GM18861 (cell line): ENCODE measurements around the gene ASIC3.

Experiments used
- ATAC-seq: cut with Tn5 transposase; IDR thresholded peaks from one replicate; pipeline ENCODE4 v1.9.1; 2021; ENCODE audit not compliant: unreplicated experiment

Gene ASIC3

DNA sequence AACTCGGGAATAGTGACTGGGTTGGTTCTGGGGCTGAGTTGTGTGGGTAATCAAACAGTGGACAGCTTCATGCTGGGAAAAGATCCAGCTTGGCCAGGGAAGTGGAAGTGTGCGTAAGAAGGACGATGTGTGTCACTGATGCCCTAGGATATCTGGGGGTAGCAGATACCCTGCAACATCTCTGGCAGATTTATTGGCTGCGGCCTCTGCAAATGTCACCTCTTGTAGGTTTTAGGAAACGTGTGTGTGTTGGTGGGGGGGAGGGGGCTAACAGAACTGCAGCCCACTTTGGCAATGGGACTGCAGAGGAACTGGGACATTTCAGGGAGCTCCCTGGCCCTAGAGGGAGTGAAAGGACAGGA lies 37.0 kb downstream of the ASIC3 start:
- no peak for ATAC-seq

DNA sequence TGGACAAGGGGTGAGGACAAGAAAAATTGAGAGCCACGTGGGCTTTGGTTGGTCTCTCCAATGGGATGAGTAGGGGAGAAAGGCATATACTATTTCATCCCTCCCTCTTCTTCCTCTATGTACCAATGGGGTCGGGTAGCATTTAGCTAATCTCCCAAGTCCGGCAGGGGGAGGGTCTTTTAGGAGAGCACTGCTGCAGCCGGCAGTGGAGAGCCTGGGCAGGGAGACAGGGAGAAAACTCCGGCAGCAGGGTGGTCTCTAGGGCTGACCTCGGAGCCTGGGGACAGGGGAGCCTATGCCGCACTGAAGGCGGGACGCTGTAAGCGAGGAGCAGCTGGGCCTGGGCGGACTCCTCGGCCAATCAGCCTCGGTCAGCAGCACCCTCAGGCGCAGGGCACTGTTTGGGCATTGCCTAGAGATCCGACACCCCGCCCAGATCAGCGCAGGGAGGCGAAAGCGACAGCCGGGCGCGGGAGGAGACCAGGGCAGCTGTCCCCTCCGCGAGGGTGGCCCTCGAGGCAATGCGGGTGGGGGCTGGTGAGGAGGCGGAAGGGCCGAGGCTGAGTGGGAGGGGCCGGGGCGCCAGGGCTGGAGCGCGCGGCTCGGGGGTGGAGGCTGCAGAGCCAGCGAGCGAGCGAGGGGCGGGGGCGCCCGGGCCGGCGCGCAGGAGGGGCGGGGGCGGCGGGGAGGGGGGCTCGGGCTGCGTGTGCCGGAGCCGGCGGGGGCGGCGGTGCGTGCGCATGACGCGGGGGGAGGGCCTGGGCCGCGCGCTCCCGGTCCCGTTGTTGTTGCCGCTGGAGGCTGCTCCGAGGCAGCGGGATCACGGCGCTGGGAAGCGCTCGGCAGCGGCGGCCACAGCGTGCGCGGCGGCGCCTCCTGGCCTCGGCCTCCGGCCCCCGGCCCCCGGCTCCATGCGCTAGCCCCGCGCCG lies 37.6 kb downstream of the ASIC3 start, which contains the start of gene AGAP3:
Gene AGAP3 (plus strand): TSS at position 785 of the 930 bp plus-strand sequence. CDS start 267 bp downstream, outside the sequence.
- ATAC-seq, result peak; percentile 29

DNA sequence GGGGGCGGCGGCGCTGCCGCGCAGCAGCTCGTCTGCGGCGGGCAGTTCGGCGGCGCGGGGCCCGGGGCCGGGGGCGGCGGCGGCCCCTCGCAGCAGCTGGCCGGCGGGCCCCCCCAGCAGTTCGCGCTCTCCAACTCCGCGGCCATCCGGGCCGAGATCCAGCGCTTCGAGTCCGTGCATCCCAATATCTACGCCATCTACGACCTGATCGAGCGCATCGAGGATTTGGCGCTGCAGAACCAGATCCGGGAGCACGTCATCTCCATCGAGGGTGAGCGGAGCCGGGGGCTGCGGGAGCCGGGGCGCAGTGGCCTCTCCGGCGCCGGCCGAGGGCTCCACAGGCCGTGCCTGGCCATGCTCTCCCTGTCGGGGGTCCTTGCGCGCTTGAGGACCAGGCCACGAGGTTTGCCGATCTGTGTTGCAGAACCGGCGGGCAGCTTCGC lies 38.5 kb downstream of the ASIC3 start:
- ATAC-seq, result no peak

DNA sequence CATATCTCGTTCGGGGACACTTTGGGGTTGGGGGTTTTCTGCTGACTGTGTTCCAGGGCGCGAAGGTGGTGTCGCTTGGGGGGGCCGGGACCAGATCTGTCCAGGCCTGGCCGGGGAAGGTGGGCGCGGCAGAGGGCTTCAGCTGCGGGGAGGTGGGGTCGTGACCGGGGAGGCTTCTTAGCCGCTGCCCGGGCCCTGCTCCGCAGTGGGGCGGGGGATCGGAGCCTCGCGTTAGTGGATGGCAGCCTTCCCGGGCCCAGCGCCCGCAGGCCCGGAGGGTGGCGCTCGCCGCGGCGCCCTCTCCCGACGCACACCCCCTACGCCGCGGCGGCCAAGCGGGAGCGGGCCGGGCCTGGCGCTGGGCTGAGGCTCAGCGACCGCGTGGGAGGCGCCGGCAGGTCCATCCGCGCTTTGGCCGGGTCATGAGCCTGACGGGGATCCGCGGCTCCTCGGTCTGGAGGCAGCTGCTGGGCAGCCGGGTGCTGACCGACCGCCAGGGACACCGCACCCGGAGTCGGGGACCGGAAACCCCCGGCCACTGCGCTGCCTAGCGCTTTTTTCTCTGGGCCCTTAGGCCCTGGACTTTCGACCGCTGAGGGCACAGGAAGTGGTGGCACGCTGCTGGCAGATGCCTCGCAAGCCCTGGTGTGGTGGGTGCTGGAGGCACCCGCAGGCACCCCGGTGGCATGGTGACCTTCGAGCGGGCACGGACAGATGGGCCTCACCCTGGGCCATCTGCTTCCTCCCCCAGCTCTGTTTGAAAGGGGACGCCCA lies 39.1 kb downstream of the ASIC3 start:
- peak; percentile 30 for ATAC-seq

DNA sequence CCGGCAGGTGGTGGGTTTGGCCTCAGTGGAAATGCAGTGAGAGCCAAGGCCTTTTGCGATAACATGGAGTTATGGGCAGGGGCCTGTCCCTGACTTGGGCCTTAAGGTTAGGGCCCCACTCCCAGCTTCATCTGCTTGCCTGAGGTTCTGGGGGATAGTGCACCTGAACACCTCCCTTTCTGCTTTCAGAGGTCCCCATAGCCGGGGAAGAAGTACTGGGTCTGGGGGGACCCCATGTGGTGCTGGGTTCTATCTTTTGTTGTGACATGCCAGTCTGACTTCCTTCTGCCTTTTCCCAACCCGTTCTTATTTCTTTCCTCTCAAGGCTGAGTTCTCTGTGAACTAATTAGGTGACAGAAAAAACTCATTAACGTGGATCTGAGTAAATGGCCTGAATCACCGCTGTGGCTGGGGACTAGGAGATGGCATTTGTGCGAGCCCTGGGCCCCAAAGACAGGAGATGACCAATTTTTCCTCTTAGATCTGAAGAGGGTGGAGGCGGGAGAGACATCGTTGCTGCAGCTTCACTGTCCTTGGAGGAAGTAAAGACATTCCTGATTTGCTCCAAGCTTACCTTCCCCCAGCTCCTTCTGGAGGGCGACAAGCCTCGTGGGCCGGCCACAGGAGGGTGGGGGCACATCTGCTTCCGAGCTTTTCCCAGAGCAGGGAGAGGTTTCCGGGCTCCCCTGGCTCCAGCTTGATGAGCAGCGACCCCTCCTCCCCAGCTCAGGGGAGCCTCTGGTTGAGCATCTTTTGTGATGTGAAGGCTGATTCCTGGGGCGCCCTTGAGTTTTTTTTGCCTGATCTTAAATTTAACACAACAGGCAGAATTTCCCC lies 39.9 kb downstream of the ASIC3 start:
- no peak for ATAC-seq

DNA sequence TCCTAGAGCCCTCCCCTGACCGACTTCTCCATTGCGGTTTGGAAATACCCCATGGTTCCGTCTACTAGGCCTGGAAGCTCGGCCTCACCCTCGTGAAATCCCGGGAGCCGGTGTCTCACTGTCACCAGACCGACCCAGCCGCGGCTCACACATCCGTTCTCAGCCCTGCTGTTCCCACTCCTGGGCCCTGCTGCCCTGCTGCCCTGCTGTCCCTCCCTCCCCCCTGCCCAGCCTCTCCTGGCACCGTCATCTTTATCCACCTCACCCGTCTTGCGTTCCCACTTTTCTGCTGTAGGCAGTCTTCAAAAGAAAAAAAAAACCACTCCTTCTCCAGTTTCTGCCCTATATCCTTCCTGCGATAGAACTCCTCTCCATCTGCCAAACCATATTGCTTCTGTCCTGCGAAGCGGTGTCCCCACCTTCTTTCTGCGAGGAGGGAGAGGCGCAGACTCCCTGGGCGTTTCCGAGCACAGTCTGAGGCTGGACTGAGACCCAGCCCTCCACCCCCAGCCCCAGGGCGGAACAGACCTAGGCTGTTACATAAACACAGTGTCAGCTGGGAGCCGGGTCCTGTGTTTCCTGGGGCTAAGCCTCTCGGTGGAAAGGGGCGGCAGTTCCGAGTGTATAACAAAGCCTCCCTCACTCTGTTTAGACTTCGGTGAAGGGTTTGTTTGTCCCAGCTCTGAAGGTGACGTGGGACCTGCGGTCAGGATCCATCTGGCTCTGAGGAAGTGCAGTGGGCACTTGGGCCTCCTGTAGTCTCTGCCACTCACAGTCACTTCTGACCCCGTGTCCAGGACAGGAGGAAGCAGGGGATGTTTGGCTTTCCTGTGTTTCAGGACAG lies 40.7 kb downstream of the ASIC3 start:
- no peak for ATAC-seq

DNA sequence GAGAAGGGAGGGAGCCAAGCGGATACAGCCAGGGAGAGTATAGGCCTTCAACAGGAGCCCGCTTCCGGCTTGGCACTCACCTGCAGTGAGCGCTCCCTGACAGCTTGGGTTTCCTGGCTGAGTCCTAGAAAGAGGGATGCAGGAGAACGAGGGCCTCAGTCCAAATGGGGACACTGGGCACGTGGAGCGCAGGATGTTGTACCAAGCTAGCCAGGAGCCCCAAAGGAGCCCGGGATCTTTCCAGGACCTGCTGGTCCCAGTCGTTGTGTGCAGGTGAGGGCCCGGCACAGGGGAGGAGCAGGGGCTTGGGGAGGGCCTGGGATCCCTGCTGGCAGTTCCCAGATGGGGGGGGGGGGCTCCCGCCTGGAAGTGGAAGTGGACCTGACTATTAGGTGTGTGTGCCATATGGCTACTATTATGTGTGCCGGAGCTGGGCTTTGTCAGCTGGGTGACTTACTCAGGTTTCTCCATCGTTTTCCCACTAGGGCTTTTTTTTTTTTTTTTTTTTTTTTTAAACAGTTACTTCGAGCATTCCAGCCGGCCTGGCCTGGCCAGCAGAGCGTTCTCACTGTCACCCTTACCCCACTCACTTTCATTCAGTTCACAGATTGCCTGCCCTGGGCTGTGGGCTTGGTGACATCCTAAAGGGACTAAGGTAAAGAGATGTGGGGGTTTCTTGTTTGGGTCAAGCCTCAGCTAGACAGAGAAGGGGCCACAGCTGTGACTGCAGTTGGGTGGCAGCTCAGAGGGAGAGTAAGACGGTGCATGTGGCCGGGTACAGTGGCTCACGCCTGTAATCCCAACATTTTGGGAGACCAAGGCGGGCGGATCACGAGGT lies 41.8 kb downstream of the ASIC3 start:
- ATAC-seq, result no peak

DNA sequence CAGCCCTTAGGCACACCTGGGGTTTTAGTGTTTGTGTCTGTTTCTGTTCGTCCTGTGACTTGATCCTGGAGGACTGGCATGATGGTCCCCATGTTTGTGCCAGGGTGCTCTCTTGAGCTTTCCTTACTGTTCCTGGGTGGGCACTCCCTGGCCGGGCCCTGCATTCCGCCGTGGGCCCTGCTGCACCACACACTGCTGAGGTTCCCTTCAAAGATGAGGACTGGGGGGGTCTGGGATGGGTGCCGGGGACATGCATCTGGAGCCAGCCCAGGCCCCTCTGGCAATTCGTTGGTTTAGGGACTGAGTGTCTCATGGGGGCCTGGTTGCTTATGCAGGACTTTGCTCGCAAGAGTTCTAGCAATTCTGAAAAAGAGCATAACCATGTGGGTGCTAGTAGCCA lies 42.7 kb downstream of the ASIC3 start:
- ATAC-seq, result no peak

DNA sequence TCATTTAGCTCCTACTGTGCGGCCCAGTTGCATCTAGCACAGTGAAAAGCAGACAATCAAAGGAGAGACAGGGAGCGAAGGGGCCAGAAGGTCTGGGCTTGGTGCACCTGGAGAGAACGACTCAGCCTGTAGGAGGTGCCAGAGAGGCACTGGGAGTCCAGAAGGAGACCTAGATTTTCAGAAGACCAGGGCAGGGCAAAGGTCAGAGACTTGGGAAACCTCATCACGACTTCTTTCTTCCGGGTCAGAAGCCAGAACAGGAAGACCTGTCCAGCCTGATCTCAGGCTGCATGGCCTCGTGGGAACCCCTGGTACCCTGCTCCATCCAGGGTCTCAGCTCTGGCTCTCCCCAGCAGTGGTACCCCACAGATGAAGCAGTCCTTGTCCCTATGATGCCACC lies 43.1 kb downstream of the ASIC3 start:
- no peak for ATAC-seq

DNA sequence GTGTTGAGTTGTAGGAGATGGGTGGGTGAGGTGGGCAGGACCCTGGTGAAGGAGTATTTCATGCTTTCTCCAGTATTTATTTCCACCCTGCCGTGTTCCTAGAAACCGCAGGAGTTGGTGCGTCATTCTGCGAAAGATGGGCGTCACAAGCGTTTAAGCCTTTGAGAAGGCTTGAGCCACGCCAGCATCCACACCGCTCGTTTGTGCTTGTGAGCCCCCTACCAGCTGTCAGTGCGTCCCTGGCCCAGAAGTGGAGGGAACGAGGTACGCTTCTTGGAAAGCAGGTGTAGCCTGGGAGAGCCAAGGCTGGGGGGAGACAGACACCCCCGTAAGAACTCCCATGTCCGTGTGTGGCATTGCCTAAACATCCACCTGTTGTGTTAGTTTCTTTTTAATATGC lies 43.7 kb downstream of the ASIC3 start:
- ATAC-seq, result no peak

DNA sequence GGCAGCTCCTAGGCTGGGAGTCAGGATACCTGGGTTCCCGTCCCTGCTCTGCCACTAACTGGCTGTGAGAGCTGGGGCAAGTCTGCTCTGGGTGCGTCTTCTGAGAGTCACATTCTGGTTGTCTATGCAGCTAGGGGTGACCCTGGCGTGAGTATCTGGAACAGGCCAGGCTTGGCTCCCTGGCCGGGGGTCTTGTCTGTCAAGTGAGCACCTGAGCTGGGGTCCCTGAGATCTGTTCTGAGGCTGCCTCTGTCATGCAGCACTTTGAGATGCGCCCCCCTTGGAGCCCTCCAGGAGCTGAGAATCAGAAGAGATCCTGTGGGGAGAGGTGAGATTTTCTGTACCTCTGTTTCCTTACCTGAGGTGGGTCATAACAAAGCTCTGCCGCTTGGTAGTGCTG lies 45.4 kb downstream of the ASIC3 start:
- no peak for ATAC-seq

DNA sequence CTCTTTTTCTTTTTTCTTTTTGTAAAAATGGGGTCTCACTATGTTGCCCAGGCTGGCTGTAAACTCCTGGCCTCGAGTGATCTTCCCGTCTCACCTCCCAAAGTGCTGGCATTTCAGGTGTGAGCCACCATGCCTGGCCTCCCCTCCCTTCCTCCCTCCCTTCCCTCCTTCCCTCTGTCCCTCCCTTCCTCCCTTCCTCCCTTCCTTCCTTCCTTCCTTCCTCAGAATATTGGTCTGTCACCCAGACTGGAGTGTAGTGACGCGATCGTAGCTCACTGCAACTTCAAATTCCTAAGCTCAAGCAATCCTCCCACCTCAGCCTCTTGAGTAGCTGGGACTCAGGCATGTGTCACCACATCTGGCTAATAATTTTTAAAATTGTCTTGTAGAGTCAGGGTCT lies 46.3 kb downstream of the ASIC3 start:
- no peak for ATAC-seq

DNA sequence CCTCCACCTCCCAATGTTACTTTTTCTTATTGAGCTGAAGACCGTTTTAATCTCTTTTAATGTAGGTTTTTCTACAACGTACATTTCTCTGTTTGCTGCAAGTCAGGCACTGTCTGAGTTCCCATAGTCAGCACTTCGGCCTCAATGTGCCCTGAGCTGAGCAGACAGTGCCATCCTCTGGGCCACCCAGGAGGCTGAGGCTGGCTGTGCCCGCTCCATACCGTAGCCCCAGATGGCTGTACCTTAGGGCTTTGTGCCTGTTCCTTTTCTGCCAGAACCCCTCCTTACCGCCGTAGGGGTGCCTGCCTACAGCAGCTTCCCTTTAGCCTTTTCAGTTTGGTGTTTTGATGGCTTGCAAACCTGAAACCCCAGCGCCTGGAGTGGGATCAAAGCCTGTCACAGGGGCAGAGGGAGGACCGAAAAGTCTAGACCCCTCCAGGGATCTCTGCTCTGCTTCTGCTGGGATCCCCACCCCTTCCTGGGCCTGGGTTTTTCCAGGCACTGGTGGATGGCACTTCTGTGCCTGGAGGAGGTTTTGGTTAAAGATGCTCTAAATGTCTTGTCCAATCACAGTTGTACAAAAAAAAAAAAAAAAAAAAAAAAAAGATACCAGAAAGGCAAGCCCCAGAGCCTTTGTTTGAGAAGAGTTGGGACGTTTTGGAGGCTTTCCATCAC lies 46.9 kb downstream of the ASIC3 start:
- ATAC-seq, result no peak

DNA sequence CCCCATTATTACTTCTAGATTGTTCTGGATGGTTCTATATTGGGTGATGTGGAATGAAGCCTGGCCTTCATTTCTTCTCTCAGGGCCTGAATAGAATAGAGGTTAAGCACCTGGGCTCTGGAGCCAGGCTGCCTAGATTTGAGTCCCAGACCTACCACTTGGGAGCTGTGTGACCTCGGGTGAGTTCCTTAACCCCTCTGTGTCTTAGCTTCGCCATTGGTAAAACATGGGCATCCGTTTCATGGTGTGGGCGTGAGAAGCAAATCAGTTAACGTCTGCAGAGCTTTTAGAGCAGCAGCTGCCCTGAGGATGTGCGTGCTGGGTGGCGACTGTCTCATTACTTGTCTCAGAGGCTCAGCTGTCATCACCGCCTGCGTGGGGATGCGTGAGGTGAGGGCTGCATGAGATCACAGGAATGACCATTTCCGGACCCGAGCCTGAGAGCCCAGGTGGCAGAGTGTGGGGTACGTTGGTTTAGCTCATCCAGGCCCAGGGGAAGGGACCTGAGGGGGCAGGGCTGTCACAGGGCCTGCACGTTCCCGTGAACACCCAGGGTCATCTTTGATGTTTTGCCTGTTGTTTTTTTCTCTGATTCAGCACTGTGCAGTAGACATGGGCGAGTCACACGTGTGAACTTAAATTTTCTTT lies 47.6 kb downstream of the ASIC3 start:
- ATAC-seq, result no peak

DNA sequence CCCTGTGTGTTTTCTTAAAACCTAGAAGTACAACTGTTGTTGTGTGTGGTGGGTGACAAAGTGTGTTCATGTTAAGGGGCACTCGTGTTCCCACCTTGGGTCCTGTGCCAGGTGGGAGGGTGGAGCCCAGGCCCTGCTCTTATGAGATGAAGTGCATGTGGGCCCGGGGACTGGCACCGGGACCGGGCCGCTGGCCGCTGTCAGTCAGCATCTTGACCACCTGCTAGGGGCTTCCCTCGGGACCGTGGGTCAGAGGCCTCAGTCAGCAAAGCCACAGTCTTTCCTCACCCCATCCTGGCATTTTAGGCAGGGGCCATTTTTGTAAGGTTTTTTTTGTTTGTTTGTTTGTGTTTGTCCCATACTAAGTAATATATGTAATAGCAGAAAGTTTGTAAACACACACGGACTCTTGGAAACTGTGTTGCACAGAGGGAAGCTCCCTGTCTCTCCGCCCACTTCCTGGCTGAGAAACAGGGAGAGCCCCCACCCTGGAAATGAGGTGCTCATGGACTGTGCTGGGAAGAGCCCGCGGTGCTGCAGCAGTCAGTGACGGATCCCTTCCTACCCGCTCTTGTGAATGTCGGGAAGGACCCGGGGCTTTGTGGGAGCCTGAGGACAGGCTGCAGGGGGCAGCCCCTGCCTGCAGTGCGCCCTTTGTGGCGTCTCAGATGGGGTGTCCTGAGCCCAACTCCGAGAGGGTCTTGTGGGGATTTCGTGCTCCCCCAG lies 51.3 kb downstream of the ASIC3 start:
- no peak for ATAC-seq

DNA sequence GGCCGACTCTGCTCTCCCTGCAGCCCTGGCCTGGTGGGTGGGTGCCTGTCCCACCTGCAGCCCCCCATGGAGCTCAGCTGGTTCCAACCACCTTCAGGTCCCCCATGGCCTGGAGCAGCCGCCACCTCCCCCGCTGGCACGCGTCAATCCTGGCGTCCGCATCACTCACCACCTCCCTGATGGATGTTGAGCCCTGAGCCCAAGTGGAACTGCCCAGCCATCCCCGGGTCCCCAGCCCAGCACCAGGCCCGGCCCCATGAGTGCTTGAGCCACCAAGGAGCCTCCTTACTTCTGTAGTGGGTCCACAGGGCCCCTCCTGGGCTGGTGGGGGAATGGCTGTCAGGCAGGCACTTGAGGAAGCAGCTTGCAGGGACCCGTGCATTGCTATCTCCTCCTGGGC lies 52.6 kb downstream of the ASIC3 start:
- ATAC-seq, result no peak

DNA sequence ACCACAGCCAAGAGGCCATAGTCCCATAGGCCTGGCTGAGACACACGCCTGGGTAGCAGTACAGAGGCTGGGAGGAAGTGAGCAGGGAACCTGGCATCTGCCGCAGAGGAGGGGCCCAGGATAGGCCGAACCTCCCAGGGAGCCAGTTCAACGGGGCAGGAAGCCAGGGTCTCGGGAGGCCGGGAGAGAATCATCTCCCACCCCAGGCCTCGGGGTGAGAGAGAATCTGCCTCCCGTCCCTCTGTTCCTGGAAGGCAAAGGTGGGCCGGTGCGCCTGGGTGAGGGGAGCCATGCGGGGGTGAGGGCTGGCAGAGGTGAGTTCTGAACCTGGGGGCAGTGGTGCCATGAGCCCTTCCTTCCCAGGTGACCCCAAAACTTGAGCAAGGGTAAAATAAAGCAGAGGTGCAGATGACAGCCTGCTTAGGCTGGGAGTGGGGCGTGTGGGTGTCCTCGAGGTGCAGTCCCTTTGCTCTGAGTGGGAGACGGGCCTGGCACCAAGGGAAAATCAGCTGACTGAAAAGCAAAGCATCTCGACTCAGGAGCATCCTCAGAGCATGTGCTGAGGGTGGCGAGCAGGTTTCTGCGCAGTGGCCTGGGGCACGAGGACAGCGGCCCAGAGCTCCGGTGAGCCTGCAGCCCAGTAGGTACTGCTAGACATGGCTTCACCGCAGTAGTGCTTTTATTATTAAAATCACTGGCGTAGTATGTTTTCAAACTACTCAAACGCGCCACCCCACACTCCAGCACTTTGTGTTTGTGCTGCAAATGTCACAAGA lies 53.5 kb downstream of the ASIC3 start:
- ATAC-seq, result no peak
